ENCODE data around the gene ECSCR.
A peak's percentile ranks its signal among the peaks of the same experiment; 100 is the strongest.
"Not testable (repeated sequence)": the region's sequence is repeated elsewhere in the genome, so short reads cannot be mapped to it uniquely, and the experiment has no call there.

The ECSCR gene

DNA sequence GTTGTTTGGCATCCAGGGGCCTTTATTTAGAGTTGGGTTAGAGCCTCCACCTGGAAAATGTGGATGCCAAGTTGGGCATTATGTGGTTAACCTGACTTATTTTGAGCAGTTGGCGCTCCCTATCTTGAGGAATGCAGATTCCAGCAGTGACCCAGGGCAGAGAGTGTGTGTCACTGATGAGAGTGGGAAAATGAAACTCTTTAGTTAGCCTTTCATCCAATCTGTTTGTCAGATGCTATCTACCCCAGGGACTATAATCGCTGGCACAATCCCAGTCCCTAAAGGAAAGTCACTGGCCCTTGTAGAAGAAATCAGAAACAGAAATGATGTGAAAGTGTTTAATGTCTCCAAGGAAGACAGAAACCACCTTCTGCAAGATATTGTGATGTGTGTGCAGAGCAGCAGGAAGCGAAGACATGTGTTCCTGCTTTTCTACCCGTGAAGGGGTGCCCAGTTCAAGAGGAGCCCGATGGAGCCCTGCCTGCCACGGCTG lies 30.2 kb upstream of the ECSCR start:
- TF ChIP-seq, protein P1, sequence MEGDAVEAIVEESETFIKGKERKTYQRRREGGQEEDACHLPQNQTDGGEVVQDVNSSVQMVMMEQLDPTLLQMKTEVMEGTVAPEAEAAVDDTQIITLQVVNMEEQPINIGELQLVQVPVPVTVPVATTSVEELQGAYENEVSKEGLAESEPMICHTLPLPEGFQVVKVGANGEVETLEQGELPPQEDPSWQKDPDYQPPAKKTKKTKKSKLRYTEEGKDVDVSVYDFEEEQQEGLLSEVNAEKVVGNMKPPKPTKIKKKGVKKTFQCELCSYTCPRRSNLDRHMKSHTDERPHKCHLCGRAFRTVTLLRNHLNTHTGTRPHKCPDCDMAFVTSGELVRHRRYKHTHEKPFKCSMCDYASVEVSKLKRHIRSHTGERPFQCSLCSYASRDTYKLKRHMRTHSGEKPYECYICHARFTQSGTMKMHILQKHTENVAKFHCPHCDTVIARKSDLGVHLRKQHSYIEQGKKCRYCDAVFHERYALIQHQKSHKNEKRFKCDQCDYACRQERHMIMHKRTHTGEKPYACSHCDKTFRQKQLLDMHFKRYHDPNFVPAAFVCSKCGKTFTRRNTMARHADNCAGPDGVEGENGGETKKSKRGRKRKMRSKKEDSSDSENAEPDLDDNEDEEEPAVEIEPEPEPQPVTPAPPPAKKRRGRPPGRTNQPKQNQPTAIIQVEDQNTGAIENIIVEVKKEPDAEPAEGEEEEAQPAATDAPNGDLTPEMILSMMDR (IDR thresholded peaks at IDR 0.05; ENCODE audit: low read depth, low read length) = no peak
- H3K4me3 ChIP-seq (ENCODE audit: low read depth, low read length) = peak overlapping the region; percentile 23; the same call in 1 of the 2 replicates

DNA sequence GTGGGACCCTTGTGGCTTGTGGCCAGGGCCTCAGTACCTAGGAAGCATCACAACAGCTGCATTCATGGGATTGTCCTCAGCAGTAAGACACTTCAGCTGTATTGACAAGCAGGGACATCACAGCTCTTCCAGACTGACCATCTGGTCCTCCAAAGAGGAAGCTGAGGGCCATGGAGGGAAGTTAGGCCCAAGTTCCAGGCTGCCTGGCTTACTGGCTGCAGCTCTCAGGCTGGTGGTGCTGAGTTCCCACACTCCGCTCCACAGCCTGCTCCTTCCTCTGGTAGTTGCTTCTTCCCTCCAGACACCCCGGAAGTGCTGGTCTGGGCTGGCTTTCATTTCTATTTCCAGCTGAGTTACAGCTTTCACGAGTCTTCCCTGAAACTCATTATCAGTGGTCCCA lies 25.7 kb upstream of the ECSCR start:
- TF ChIP-seq, protein P1 (IDR thresholded peaks at IDR 0.05; ENCODE audit: low read depth, low read length) = no peak
- no peak overlapping the region for H3K4me3 ChIP-seq (ENCODE audit: low read depth, low read length)

DNA sequence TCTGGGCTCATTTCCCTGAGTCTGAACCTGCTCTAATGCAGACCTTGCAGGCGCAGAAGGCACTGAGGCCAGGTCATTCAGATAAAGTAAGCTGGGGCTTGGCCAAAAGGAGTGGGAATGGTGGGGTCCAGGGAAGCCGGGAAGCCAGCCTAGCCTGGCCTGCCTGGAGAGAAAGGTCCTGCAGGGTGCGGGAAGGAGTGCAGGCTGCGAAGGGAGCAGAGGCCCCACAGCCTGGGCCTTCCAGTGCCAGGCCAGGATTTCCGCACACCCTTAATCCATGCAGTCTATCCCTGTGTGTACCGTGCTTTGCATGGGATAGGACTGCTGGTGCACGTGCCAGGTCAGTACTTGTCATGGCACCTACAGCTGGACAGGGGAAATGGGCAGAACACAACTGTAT lies 23.7 kb upstream of the ECSCR start:
- no peak overlapping the region for H3K4me3 ChIP-seq (ENCODE audit: low read depth, low read length)
- TF ChIP-seq, protein P1 (IDR thresholded peaks at IDR 0.05; ENCODE audit: low read depth, low read length) = no peak

DNA sequence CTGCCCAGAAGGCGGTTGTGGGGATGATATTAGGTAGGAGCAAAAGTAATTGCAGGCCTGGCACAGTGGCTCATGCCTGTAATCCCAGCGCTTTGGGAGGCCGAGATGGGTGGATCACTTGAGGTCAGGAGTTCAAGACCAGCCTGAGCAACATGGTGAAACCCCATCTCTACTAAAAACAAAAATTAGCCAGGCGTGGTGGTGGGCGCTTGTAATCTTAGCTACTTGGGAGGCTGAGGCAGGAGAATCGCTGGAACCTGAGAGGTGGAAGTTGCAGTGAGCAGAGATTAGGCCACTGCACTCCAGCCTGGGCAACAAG lies 20.3 kb upstream of the ECSCR start:
- H3K4me3 ChIP-seq (ENCODE audit: low read depth, low read length) = peak overlapping the region; percentile 80

DNA sequence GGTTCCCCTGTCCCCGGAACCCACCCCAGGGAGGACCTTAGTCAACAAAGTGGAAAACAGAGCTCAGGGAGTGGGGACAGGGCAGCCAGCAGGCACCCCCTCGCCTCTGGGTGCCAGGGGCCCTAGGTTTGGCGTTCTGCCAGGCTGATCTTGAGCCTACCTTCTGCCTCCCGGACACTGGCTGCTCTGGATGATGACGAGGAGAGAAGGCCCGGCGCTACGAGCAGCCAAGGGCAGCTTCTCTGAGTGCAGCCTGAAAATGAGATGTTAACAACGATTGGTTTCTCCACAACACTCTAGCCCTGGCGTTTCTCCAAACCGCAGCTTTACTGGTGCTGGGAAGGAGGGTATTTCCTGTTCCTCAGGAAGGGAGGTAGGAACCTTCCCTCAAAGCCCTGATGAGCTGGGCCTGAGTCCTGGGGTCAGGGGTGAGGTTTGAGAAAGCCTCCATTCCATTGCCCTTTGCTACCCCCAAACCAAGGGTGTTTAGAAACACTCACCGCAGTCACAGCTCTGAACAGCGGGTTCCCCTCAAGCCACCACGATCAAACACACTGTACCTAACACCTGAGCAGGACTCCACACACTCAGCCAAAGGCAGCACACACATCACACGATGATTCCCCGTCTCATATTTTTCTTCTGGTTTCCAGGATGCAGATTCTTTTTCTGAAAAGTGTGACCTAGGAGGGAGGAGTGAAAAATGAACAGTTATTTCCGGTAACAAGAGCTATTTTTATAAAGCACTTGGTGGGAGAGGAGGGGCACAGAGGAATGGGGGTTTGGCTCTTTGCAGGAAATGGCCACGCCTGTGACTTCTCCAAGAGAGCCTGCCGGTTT lies 19.7 kb upstream of the ECSCR start, which contains the start of gene STING1:
Gene STING1, minus strand, starts transcription at position 709 of the 840 bp plus-strand sequence. CDS start 1,054 bp downstream, outside the sequence.
- TF ChIP-seq, protein P1 (IDR thresholded peaks at IDR 0.05; ENCODE audit: low read depth, low read length) = no peak
- peak within 1 kb of the TSS; percentile 80 for H3K4me3 ChIP-seq (ENCODE audit: low read depth, low read length)

DNA sequence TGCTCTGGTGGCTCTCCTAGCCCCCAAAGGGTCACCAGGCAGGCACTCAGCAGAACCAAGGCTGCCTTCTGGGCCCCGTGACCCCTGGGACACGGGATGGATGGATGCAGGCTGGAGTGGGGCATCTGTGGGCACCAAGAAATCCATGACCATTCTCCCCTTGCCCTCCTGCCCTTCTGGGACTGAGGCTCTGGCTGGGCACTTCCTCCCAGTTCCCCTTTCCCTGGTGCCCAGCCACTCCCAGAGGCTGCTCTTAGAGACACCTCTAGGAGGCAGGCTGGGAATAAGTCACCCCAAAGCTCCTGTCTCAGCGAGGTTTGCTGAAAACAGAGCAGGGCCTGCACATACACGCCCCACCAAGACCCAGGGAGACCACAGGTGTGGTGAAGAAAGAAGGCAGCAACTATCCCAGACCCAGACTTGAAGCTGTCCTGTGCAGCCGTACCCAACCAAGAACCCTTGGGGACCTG lies 19.1 kb upstream of the ECSCR start:
- H3K4me3 ChIP-seq (ENCODE audit: low read depth, low read length) = peak overlapping the region; percentile 80
- TF ChIP-seq, protein P1 (IDR thresholded peaks at IDR 0.05; ENCODE audit: low read depth, low read length) = peak; percentile 32

DNA sequence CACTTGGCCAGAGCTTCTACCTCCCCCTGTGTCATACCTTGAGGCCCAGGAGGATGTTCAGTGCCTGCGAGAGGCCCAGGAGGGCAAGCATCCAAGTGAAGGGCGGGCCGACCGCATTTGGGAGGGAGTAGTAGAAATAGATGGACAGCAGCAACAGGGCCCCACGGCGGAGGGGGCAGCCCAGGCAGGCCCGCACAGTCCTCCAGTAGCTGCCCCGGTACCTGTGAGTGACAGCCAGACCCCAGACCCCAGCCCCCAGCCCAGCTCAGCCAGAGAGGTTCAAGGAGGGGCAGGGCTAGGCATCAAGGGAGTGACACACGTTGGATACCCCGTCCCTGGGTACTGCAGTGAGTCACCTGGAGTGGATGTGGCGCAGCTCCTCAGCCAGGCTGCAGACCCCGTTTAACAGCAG lies 18.6 kb upstream of the ECSCR start:
- TF ChIP-seq, protein P1 (IDR thresholded peaks at IDR 0.05; ENCODE audit: low read depth, low read length) = no peak
- H3K4me3 ChIP-seq (ENCODE audit: low read depth, low read length) = peak overlapping the region; percentile 80

DNA sequence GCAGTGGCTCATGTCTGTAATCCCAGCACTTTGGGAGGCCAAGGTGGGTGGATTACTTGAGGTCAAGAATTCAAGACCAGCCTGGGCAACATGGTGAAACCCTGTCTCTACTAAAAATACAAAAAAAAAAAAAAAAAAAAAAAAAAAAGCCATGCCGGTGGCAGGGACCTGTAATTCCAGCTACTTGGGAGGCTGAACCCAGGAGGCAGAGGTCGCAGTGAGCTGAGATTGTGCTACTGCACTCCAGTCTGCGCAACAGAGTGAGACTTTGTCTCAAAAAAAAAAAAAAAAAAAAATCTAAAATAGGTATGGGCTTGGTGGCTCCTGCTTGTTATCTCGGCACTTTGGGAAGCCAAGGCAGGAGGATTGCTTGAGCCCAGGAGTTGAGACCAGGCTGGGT lies 17.2 kb upstream of the ECSCR start:
- not testable (repeated sequence) for H3K4me3 ChIP-seq (ENCODE audit: low read depth, low read length)

DNA sequence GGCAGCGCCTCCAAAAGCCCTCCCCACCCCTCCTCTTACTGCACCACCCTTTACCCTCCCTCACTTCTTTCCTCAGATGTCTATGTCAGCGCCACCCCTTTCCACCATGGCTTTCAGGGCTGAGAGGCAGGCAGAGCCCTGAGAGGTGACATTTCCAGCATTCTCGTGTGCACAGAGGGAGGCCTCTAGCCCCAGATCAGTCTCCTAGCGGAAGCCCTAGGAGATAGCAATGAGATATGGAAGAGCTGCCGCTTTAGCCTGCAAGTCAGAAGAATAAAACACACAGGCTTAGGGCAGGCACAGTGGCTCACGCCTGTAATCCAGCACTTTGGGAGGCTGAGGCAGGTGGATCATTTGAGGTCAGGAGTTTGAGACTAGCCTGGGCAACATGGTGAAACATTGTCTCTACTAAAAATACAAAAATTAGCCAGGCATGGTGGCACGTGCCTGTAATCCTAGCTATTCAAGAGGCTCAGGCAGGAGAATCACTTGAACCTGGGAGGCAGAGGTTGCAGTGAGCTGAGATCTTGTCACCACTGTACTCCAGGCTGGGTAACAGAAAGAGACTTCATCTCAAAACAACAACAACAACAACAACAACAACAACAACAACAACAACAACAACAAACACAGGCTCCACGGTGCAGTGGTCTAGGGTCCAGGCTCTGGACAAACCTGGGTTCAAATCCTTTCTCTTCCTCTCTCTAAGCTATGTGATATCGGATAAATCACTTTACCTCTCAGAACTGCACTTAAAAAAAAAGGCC lies 16.3 kb upstream of the ECSCR start:
- not testable (repeated sequence) for H3K4me3 ChIP-seq (ENCODE audit: low read depth, low read length)

Measured in WI38 (cell line).